ENCODE data around the gene CTSE. TPM values are rescaled to one million over a fixed set of nuclear protein-coding genes. Genes with fewer than 3 reads are reported as not detected.

CTSE gene
- total RNA-seq, 1 donor from 2014 or later, result not detected

DNA sequence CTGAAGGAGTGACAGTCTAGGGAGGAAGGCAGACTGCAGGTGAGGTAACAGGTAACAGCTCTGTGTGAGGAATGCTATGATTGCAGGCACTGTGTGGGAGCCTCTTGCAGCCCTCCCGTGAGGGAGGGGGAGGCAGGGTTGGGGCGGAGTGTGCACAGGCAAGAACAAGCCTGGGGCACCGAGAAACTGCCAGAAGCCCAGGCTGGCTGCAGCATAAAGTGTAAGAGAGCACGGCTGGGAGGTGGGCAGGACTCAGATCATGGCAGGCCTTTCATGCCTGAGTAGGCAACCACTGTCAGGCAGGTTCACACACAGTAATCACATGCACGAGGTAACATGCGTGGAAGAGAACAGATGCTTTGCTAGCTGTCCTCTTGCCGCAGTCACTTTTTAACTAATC is 17.9 kb upstream of the CTSE start:
- TF ChIP-seq, protein P1, sequence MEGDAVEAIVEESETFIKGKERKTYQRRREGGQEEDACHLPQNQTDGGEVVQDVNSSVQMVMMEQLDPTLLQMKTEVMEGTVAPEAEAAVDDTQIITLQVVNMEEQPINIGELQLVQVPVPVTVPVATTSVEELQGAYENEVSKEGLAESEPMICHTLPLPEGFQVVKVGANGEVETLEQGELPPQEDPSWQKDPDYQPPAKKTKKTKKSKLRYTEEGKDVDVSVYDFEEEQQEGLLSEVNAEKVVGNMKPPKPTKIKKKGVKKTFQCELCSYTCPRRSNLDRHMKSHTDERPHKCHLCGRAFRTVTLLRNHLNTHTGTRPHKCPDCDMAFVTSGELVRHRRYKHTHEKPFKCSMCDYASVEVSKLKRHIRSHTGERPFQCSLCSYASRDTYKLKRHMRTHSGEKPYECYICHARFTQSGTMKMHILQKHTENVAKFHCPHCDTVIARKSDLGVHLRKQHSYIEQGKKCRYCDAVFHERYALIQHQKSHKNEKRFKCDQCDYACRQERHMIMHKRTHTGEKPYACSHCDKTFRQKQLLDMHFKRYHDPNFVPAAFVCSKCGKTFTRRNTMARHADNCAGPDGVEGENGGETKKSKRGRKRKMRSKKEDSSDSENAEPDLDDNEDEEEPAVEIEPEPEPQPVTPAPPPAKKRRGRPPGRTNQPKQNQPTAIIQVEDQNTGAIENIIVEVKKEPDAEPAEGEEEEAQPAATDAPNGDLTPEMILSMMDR (IDR thresholded peaks at IDR 0.05), result no peak
- Mint-ChIP-seq H3K27me3 (ENCODE audit: unreplicated experiment) (peaks cover 49% of the 10 kb centered on the region), H3K9me3 (ENCODE audit: unreplicated experiment) (no peaks in the 10 kb centered on the region), H3K4me1 (ENCODE audit: unreplicated experiment) (no peaks in the 10 kb centered on the region), H3K4me3 (ENCODE audit: unreplicated experiment) (no peak overlapping the region), H3K27ac (ENCODE audit: unreplicated experiment) (no peak overlapping the region), H3K36me3 (ENCODE audit: unreplicated experiment) (no peaks in the 10 kb centered on the region)
- DNase-seq (ENCODE audit: extremely low spot score, unreplicated experiment), result peak; percentile 77

DNA sequence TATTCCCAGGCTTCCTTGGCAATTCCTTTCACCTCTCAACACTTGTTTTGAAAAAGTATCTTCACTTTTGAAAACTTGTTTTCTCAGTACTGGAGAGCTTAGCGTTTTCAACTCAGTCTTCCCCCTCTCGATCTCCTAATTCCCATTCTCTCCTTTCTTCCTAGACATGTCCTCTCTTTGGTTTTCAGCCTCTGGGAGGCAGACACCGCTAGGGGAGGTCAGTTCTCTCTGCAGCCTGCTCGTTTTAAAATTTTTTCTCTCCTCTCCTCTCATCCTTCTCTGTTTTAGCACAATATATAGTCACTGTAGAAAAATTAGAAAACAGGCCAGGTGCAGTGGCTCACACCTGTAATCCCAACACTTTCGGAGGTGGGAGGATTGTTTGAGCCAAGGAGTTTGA is 16.6 kb upstream of the CTSE start:
- Mint-ChIP-seq H3K4me3 (ENCODE audit: unreplicated experiment) (no peak overlapping the region), H3K36me3 (ENCODE audit: unreplicated experiment) (no peaks in the 10 kb centered on the region), H3K27me3 (ENCODE audit: unreplicated experiment) (peaks cover 52% of the 10 kb centered on the region), H3K27ac (ENCODE audit: unreplicated experiment) (no peak overlapping the region), H3K9me3 (ENCODE audit: unreplicated experiment) (no peaks in the 10 kb centered on the region), H3K4me1 (ENCODE audit: unreplicated experiment) (no peaks in the 10 kb centered on the region)
- TF ChIP-seq, protein P1 (IDR thresholded peaks at IDR 0.05), result no peak
- DNase-seq (ENCODE audit: extremely low spot score, unreplicated experiment), result no peak

DNA sequence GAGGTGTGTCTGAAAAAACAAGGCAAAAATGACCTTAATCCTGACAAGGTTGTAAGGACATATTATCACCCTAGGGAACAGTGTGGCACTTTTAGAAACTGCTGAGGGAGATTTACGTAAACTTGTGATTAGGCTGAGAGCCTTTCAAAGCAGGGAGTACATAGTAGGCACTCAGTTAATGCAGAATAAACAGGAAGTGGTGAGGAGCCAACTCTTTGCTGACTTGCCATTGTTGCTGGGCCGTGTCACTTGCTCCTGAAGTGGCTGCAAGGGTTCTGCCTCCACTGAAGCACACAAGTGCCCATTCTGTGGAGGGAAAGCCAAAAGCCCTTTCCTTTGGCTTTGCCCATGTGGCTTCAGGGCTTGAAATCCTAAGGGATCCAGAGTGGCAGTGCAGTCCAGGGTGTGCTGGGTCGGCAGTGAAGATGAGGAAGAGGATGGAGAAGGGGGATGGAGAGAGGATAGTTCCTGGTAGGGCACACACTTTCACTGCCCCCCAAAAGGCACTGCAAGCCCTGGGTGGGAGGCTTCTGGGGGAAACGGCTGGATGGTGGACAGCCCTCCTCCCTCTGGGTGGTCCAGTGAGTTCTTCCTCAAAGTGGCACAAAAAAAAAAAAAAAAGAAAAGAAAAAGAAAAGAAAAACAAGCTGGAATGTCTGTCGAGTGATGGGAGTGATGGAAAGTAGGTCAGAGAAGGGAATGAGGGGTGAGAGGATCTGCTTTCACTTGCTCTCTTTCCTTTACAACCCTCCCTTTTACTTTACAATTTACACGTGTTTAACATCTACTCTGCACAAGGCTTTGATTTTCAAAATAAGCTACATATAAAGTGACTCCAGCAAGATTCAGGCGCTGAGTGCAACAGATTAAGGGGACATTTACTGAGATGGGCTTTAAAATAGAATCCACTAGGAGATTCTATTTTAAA is 15.6 kb upstream of the CTSE start:
- H3K36me3 Mint-ChIP-seq (ENCODE audit: unreplicated experiment), result no peaks in the 10 kb centered on the region
- TF ChIP-seq, protein P1 (IDR thresholded peaks at IDR 0.05), result no peak
- DNase-seq (ENCODE audit: extremely low spot score, unreplicated experiment), result peak; percentile 68
- H3K4me3 Mint-ChIP-seq (ENCODE audit: unreplicated experiment), result no peak overlapping the region
- H3K27ac Mint-ChIP-seq (ENCODE audit: unreplicated experiment), result no peak overlapping the region
- H3K27me3 Mint-ChIP-seq (ENCODE audit: unreplicated experiment), result peaks cover 61% of the 10 kb centered on the region
- H3K4me1 Mint-ChIP-seq (ENCODE audit: unreplicated experiment), result no peaks in the 10 kb centered on the region
- H3K9me3 Mint-ChIP-seq (ENCODE audit: unreplicated experiment), result no peaks in the 10 kb centered on the region

DNA sequence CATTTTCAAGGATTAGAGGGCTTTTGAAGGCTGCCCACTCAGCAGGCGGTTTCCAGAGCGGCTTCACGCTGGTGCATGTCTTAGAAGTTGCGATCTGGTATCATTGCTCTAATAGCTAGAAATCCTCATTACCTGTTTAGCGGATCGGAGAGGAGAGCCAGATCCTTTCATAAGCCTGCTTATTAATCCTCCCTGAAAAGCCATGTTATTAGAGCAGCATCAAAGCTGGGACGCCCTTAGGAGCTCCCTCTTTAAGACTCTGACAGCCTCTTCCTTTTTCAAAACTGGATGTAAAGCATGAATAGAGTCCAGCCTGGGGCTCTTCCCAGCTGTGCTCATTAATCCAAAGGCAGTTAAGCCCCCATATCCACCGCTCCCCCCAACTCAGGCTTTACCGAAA is 13.9 kb upstream of the CTSE start:
- Mint-ChIP-seq H3K4me3 (ENCODE audit: unreplicated experiment) (no peak overlapping the region), H3K27ac (ENCODE audit: unreplicated experiment) (no peak overlapping the region), H3K36me3 (ENCODE audit: unreplicated experiment) (no peaks in the 10 kb centered on the region), H3K9me3 (ENCODE audit: unreplicated experiment) (no peaks in the 10 kb centered on the region), H3K4me1 (ENCODE audit: unreplicated experiment) (no peaks in the 10 kb centered on the region), H3K27me3 (ENCODE audit: unreplicated experiment) (peaks cover 69% of the 10 kb centered on the region)
- DNase-seq (ENCODE audit: extremely low spot score, unreplicated experiment), result no peak
- TF ChIP-seq, protein P1 (IDR thresholded peaks at IDR 0.05), result no peak

DNA sequence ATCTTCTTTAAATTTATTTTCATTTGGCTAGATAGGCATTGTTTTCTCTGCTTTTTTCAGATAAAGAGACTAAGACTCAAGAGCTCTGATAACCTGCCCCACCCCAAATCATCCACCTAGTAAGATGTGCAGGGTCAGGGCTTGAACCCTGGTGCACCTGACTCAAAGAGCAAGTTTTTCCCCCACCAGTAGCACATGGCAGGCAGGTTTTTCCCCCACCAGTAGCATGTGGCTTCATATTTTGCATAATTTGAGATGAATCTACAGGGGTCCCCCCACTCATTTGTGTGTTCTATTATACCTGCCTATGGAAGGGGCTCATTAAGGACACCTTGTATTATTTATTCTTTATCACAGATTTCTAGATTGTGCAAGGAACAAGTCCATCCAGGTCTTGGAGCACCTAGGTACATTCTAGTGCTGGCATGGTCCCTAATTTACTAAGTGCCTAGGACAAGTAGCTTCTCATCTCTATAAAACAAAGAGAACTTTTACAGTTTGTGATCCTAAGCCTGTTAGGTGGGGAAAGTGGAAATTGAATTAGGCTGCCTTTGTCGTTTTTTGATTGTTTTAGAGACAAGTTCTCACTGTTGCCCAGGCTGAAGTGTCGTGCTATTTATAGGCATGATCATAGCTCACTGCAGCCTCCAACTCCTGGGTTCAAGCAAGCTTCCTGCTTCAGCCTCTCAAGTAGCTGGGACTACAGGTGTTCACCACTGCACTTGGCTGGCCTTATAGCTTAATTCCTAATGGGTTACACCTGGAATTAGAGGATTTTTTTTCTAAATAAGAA is 13.2 kb upstream of the CTSE start:
- no peaks in the 10 kb centered on the region for H3K9me3 Mint-ChIP-seq (ENCODE audit: unreplicated experiment)
- H3K27ac Mint-ChIP-seq (ENCODE audit: unreplicated experiment), result no peak overlapping the region
- DNase-seq (ENCODE audit: extremely low spot score, unreplicated experiment), result no peak
- TF ChIP-seq, protein P1 (IDR thresholded peaks at IDR 0.05), result no peak
- peaks cover 73% of the 10 kb centered on the region for H3K27me3 Mint-ChIP-seq (ENCODE audit: unreplicated experiment)
- H3K4me1 Mint-ChIP-seq (ENCODE audit: unreplicated experiment), result no peaks in the 10 kb centered on the region
- H3K4me3 Mint-ChIP-seq (ENCODE audit: unreplicated experiment), result no peak overlapping the region
- no peaks in the 10 kb centered on the region for H3K36me3 Mint-ChIP-seq (ENCODE audit: unreplicated experiment)

All from osteocyte (in vitro differentiated cells).